GM19351 (cell line): ENCODE results near the gene MRPS11.
"Not testable (repeated sequence)": the region's sequence is repeated elsewhere in the genome, so short reads cannot be mapped to it uniquely, and the experiment has no call there.

ENCODE experiments used
- ATAC-seq: cut with Tn5 transposase; IDR thresholded peaks from one replicate; pipeline ENCODE4 v1.9.1; 2021; ENCODE audit warnings: mild to moderate bottlenecking, moderate library complexity; ENCODE audit not compliant: unreplicated experiment

The MRPS11 gene

DNA sequence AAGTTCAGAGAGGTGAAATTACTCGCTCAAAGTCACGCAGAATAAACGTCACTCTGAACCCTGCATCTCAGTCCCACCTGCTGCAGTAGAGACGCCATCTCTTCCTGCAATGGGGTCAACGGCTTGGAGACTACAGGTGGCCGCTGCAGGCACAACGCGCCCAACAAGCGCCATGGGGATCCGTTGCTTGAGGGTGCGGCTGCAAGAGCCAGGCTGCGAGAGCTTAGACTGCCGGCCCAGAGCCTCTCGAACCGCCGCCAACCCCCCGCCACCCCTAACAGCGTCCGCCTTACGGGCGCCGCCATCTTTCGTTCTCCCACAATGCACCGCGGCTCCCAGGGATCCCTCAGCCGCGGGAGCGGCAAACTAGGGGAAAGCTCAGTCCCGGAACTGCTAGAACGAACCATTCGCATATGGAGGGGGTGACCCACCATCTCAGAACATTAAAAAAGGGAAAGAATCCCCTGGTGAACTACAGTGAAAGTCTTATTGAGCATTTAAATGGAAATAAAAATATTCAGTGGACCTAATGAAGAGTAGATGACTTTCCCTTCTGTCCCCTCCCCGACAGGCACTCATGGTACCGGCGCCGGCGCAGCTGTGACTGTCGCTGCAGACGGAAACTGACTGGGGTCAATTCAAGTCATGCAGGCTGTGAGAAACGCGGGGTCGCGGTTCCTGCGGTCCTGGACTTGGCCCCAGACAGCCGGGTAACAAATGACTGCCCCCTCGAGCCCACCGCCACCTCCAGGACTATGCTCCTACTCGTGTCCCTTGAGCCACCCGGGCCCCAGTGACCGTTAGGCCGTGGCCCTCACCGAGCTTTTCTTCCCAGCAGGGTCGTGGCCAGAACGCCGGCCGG, at the start of gene MRPS11, which contains the start of gene MRPL46:
TSS of gene MRPS11 (plus strand) at position 636 of the 862 bp plus-strand sequence. CDS start at position 646, 10 bp downstream.
TSS of gene MRPL46 (minus strand) at position 316 of the 862 bp plus-strand sequence. CDS start at position 305, 11 bp downstream.
- ATAC-seq = peak; percentile 81

- ATAC-seq = peak; percentile 63
Measured at GRCh38 chr15:88419830-88420229, 47.7 kb upstream of the MRPS11 start.

- no peak for ATAC-seq
Measured at GRCh38 chr15:88423331-88423730, 44.2 kb upstream of the MRPS11 start.

DNA sequence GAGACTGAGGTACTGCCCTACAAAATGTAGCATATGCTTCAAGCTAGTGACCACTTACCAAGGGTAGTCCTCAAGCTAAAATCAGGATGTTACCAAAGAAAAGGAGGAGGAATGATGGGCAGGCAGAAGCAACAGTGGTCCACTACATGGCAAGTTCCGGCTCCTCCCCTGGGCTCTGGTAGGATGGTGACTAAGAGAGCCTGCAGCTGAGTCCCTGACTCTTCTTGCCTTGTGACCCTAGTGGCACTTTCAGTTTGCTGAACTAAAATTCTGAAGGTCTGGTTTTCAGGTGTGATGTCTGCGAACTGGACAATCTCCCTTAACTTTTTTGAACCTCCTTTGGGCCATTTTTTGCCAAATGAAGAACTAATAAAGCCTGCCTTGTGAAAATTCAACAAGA, 41.2 kb upstream of the MRPS11 start:
- ATAC-seq = no peak

GRCh38 chr15:88428053-88428452, 39.5 kb upstream of the MRPS11 start:
- no peak for ATAC-seq

DNA sequence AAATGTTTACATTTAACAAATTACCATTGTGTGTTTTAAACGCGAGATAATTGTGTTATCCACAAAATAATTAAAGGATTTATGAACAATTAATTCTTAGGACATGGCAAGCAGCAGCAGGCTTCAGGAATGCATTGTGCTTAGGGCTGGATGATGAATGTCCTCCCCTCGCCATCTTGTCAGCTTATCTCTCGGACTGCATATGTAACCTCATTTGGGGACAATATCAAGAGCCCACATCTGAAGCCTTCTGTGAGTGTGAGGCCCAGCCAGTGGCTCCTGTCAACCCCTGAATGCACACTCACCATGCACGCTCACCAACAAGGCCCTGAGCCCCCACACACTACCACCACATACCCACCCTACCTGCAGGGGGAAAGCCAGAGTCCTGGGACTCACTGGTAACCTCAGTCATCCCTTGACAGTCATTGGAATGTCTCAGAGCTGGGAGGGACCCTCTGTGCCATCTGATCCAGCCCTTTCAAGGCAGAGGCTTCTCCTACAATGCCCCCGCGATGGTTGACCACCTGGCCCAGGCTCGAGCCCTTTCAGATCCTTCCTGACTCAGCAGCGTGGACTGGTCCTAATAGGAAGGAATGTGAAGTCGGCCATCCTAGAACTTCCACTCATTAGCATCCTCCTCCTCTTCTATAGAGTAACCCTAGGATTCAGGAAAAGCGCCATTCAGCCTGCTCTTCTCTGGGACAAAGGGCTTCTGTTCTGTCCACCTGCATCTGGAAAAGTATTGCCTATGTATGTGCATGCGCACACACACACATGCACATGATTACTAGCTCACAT, 38.5 kb upstream of the MRPS11 start:
- ATAC-seq = no peak

- no peak for ATAC-seq
Measured at GRCh38 chr15:88430051-88430450, 37.5 kb upstream of the MRPS11 start.

DNA sequence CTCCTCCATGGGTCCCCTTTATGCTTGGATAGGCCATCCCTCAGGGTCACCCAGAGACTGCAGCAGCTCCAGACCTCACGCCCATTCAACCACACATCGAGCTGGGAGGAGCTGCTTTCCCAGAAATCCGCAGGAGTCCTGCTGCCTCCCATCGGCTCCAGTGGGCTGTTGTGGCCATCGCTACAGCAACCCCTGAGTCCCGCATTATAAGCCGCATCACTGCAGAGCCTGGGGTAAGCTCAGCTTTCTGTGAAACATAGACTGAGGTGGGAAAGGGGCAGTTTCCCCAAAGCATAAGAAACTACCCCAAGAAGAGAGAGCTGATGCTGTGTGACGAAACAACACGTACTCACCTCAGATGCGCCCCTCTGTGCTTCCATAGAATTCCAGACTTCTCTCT, 36.1 kb upstream of the MRPS11 start:
- ATAC-seq = no peak

DNA sequence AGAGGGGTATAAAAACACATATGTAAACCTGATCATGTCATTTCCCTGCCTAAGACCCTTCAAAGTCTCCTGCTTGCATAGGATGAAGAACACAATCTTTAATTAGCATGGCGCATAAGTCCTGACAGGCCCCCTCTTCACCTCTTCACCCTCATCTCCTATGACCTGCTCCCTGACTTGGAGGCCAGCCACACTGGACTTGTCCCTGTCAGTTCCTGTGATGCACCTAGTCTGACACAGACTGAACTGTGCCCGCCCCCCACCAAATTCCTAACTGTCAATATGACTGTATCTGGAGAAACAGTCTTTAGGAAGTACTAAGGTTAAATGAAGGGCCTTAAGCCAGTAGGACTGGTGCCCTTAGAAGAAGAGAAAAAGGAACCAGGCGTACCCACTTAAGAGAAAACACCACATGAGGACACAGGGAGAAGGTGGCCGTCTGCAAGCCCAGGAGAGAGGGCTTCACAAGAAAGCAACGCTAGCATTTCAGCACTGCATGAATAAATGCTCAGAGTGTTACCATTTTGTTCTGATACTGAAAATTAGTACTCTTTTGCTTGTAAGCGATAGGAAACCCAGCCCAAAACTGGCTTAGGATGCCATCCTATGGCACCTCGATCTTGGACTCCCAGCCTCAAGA, 34.3 kb upstream of the MRPS11 start:
- no peak for ATAC-seq

- not testable (repeated sequence) for ATAC-seq
Measured at GRCh38 chr15:88434106-88434505, 33.4 kb upstream of the MRPS11 start.

DNA sequence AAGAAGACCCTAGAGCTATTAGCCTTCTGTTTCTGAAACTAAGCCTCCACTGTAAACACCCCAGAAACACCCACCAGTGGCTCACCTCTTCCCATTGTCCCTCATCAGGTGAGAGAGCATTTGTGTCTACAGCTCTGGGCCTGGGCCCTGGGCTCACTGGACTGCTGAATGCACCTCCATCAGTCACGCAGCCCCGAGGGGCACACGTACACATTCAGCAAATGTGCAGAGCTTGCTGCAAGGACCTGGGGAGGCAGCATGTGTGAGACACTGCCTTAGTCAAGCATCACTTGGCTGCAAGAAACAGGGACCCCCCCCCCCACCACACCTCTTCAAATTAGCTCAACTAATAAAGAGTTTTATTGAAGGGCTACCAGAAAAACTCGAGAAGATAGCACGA, 29.3 kb upstream of the MRPS11 start:
- no peak for ATAC-seq

DNA sequence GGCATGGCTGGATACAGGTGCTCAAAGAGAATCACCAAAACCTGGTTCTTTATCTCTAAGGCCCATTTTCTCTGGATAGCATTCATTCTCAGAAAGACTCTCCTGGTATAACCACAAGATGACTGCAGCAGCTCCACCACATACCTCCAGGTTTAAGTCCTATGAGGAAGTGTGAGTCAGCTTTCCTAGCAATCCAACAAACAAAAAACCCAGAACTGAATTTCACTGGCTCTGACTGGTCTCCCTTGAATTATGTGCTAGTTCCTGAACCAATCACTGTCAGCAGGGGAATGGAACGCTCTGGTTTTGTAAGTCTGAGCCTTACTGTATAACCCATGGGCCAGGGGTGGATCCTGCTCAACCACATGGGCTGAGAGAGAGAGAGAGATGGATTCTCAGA, 27.5 kb upstream of the MRPS11 start:
- no peak for ATAC-seq

DNA sequence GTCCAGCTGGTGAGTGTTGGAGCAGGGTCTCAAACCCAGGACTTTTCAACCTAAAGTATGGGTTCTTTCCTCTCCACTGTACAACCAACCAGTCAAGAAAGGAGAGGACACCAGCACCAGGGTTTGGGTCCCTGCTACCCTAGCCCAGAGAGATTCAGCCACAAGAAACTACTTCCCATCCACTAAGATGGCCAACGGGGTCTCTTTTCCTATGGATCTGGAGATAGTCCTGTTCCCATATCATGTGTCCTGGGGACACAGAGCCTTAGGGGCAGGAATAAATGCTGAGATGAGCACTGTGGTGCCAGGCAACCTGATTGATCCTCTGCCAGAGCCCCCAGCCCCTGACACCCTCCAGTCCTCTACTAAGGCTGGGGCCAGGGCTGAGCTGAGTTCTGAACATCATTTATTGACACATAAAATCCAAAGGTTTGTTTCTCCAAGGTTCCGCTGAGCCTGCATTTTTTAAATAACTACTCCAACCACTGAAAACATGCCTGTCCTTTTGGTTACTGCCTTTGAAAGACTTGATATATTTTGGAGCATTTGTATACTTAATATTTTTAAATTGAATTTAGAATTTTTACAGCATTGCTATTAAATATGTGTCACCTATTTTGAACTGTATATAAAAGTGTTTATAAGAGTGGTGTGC, 26.3 kb upstream of the MRPS11 start:
- no peak for ATAC-seq

DNA sequence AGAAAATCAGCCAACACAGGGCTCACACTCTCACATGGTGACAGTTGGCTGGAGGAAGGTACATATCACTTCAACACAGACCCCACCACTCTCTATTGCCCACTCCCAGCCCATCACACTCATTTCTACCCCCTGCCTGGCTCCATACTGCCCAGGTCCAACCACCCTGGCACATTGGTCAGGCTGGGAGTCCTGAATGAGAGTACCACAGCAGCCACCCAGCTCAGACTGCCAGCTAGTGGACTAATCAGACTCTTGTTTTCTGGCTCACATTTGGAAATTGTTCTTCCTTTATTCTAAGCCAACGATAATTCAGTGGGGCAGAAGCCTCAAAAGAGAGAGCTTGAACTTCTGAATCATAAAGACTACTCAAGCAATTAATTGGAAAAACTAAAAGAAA, 20.3 kb upstream of the MRPS11 start:
- no peak for ATAC-seq

DNA sequence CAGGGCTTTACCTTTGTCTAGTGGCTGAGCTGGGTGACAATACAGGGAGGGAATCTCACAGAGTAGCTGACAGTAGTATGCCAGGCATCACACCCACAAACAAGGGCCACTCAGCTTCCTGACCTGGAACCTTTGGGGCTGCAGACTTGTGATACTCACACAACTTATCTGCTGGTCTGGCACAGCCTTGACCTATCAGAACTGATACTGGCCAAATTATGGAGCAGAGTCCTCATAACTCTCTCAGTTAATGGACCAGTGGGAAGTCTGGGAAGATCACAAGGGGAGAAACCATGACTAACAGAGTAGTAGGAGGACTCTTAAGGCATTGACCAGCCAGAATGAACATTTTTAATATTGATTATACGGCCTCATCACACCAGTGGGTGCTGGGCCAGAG, 19.8 kb upstream of the MRPS11 start:
- no peak for ATAC-seq

- no peak for ATAC-seq
Measured at GRCh38 chr15:88448991-88449461, 18.5 kb upstream of the MRPS11 start.

- no peak for ATAC-seq
Measured at GRCh38 chr15:88449581-88449980, 17.9 kb upstream of the MRPS11 start.

- ATAC-seq = peak; percentile 66
Measured at GRCh38 chr15:88450125-88450798, 17.2 kb upstream of the MRPS11 start.

DNA sequence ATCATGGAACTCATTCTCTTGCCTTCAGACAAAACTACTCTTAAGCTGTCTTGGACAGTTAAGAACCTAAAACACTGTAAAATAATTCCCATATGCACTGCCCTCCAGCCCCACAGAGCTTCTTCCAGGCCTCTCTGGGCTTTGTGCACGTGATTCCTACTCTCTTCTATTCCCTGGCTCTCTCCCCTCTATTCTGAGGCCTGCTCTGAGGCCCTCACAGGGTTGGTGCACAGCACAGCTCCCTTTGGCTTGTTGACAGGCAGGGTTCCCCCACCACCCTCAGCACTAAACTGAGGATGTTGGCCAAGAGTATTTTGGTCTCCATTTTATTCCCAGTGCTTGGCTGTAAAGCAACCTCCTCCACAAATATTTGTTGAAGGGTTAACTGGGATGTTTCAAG, 13.9 kb upstream of the MRPS11 start:
- ATAC-seq = no peak

DNA sequence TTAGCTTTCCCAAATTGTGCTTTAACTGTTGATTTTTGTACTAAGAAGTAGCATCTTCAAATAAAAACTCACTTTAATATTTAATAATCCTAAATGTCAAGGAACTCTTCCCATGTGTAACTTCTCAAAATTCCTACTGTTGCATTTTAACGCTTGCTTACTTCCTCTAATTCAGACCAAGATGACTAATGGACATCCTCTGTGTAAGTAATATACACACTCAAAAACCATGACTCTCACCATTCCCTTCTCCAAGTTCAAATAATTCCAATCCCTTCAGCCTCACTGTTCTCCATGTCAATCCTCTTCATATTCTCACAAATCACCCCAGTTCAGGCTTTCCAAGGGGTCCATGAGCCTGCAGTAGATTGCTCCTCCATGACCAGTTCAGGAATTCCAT, 13.3 kb upstream of the MRPS11 start:
- no peak for ATAC-seq
